ENCODE data around the gene CDC14A.
"Not testable (repeated sequence)": the region's sequence is repeated elsewhere in the genome, so short reads cannot be mapped to it uniquely, and the experiment has no call there.

DNA sequence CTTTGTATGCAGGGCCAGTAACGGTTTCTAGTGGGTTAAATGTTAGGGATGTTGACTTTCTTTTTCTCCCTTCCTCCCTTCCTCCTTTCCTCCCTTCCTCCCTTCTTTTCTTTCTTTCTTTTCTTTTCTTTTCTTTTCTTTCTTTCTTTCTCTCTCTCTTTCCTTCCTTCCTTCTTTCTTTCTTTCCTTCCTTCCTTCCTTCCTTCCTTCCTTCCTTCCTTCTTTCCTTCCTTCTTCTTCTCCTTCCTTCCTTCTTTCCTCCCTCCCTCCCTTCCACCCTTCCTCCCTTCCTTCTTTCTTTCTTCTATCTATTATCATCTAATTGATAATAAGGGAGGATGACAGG is 26.0 kb upstream of the CDC14A start:
- TF ChIP-seq, protein P1, sequence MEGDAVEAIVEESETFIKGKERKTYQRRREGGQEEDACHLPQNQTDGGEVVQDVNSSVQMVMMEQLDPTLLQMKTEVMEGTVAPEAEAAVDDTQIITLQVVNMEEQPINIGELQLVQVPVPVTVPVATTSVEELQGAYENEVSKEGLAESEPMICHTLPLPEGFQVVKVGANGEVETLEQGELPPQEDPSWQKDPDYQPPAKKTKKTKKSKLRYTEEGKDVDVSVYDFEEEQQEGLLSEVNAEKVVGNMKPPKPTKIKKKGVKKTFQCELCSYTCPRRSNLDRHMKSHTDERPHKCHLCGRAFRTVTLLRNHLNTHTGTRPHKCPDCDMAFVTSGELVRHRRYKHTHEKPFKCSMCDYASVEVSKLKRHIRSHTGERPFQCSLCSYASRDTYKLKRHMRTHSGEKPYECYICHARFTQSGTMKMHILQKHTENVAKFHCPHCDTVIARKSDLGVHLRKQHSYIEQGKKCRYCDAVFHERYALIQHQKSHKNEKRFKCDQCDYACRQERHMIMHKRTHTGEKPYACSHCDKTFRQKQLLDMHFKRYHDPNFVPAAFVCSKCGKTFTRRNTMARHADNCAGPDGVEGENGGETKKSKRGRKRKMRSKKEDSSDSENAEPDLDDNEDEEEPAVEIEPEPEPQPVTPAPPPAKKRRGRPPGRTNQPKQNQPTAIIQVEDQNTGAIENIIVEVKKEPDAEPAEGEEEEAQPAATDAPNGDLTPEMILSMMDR (IDR thresholded peaks at IDR 0.05; ENCODE audit: insufficient read depth, low read length, poor library complexity, severe bottlenecking): not testable (repeated sequence)
- not testable (repeated sequence) for TF ChIP-seq EZH2phosphoT487 (conservative IDR thresholded peaks at IDR 0.05; ENCODE audit: low read length)
